Measurements from ENCODE around the gene SCYL2. TPM values are rescaled to one million over a fixed set of nuclear protein-coding genes. Genes with fewer than 3 reads are reported as not detected.
"Not testable (repeated sequence)": the region's sequence is repeated elsewhere in the genome, so short reads cannot be mapped to it uniquely, and the experiment has no call there.

Gene SCYL2
- total and polyA plus RNA-seq, 12 donors: 12.1 to 54.6 (median 41.7) TPM

DNA sequence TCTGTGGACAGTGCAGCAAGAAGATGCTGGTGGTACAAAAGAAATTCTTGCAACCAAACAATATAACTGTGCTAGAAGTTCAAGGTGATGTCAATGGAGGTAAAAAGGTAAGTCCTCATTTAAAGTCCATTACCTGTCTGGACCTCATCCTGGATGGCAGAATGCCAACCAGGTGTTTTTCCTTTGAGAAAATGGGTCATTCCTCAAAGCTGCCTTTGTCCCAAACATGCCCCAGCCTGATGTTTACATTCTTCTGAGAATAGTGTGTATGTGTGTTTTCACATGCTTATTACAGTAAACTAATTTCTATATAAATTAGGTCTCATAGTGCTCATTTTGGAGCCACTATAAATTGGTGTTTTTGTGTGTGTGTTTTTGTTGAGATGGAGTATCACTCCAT, 41.5 kb upstream of the SCYL2 start:
- Histone ChIP-seq H3K36me3 (replicated peaks in 1 of 2) (peaks cover 0 to 20% of the 10 kb centered on the region in 2 donors), H3K4me1 (replicated peaks in 1 of 2) (no peaks in the 10 kb centered on the region), H3K27me3 (no peaks in the 10 kb centered on the region), H3K9me3 (replicated peaks in 1 of 3) (no peaks in the 10 kb centered on the region), H3K27ac (no peak overlapping the region), H3K4me3 (no peak overlapping the region)
- TF ChIP-seq, protein P1, sequence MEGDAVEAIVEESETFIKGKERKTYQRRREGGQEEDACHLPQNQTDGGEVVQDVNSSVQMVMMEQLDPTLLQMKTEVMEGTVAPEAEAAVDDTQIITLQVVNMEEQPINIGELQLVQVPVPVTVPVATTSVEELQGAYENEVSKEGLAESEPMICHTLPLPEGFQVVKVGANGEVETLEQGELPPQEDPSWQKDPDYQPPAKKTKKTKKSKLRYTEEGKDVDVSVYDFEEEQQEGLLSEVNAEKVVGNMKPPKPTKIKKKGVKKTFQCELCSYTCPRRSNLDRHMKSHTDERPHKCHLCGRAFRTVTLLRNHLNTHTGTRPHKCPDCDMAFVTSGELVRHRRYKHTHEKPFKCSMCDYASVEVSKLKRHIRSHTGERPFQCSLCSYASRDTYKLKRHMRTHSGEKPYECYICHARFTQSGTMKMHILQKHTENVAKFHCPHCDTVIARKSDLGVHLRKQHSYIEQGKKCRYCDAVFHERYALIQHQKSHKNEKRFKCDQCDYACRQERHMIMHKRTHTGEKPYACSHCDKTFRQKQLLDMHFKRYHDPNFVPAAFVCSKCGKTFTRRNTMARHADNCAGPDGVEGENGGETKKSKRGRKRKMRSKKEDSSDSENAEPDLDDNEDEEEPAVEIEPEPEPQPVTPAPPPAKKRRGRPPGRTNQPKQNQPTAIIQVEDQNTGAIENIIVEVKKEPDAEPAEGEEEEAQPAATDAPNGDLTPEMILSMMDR (IDR thresholded peaks at IDR 0.05): no peak
- TF ChIP-seq POLR2A (IDR thresholded peaks at IDR 0.05): no peak
- intact Hi-C loops (cut with DNase I): no loop called here
- DNase-seq: no peak

DNA sequence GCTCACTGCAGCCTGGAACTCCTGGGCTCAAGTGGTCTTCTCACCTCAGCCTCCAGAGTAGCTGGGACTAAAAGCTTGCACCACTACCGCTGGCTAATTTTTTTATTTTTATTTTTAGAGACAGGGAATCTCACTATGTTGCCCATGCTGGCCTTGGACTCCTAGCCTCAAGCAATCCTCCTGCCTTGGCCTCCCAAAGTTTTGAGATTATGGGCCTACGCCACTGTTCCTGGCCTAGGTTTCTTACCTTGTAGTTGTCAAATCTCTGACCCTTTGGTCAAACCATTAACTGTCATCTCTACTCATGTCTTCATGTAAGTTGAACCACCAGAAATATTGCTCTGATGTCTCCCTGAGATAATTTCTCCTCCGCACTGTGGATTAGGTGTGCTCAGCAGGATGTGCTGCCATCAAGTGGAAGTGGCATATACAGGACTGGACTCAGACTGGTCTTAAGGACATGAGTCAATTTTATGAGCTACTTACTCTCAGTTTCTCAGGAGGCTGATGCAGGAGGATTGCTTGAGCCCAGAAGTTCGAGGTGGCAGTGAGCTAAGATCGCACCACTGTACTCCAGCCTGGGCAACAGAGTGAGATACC, 37.8 kb upstream of the SCYL2 start:
- TF ChIP-seq, protein P1 (IDR thresholded peaks at IDR 0.05): peak in 1 of 6 experiments; percentile 10
- TF ChIP-seq POLR2A (IDR thresholded peaks at IDR 0.05): no peak
- 94 to 98% (median 97%) methylated on average over 5 of the region's 5 CpGs for WGBS, 4 donors
- no peak for DNase-seq
- intact Hi-C loops (cut with DNase I): no loop called here
- Histone ChIP-seq H3K4me1 (replicated peaks in 1 of 2) (peaks cover 0 to 4% of the 10 kb centered on the region in 2 donors), H3K27ac (no peak overlapping the region), H3K27me3 (no peaks in the 10 kb centered on the region), H3K4me3 (no peak overlapping the region), H3K9me3 (replicated peaks in 1 of 3) (no peaks in the 10 kb centered on the region), H3K36me3 (replicated peaks in 1 of 2) (peaks cover 0 to 7% of the 10 kb centered on the region in 2 donors)

DNA sequence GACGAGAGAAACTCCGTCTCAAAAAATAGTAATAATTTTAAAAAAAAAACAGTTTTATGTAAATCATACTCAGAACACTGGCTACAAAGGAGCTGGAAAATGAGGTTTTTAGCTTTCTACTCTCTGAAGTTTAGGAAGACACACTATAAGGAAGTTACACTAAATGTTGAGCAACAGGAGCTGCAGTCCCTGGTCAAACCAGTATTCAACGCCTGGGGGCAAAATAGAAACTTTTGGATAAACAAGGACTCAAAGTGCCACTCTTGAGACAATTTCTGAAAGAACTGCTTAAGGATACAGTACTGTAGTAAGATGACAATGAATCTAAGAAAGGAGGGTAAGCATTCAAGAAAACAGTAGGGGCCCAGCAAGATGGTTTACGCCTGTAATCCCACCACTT, 37.1 kb upstream of the SCYL2 start:
- H3K27ac ChIP-seq: no peak overlapping the region
- TF ChIP-seq, protein P1 (IDR thresholded peaks at IDR 0.05): no peak
- TF ChIP-seq POLR2A (IDR thresholded peaks at IDR 0.05): no peak
- H3K36me3 ChIP-seq (replicated peaks in 1 of 2): peaks cover 0 to 7% of the 10 kb centered on the region in 2 donors
- intact Hi-C loops (cut with DNase I): loop anchor here in 1 of 2 donors (10.0 kb wide), 3 partner anchors 105 to 515 kb away; no protein-coding TSS in a partner anchor
- 84 to 92% (median 89%) methylated on average over 4 of the region's 4 CpGs for WGBS, 4 donors
- H3K9me3 ChIP-seq (replicated peaks in 1 of 3): no peaks in the 10 kb centered on the region
- peaks cover 0 to 5% of the 10 kb centered on the region in 2 donors for H3K4me1 ChIP-seq (replicated peaks in 1 of 2)
- no peak for DNase-seq
- no peak overlapping the region for H3K4me3 ChIP-seq
- H3K27me3 ChIP-seq: no peaks in the 10 kb centered on the region

DNA sequence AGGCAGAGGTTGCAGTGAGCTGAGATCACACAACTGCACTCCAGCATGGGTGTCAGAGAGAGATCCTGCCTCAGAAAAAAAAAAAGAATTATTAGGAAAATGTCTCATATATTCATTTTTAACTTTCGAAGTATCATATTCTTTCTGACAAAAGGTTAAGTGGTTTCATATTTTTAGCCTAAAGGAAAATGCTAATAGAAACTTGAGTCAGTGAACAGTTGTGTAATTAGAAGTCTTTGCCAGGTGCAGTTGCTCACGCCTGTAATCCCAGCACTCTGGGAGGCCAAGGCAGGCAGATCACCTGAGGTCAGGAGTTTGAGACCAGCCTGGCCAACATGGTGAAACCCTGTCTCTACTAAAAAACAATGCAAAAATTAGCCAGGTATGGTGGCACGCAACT, 35.1 kb upstream of the SCYL2 start:
- not testable (repeated sequence) for H3K4me1 ChIP-seq (replicated peaks in 1 of 2); H3K4me3 ChIP-seq; DNase-seq; H3K36me3 ChIP-seq (replicated peaks in 1 of 2); H3K27me3 ChIP-seq; H3K9me3 ChIP-seq (replicated peaks in 1 of 3); H3K27ac ChIP-seq
- WGBS, 4 donors: 62 to 81% (median 72%) methylated on average over 3 of the region's 3 CpGs
- intact Hi-C loops (cut with DNase I): loop anchor here in 1 of 2 donors (10.0 kb wide), 3 partner anchors 103 to 513 kb away; no protein-coding TSS in a partner anchor

DNA sequence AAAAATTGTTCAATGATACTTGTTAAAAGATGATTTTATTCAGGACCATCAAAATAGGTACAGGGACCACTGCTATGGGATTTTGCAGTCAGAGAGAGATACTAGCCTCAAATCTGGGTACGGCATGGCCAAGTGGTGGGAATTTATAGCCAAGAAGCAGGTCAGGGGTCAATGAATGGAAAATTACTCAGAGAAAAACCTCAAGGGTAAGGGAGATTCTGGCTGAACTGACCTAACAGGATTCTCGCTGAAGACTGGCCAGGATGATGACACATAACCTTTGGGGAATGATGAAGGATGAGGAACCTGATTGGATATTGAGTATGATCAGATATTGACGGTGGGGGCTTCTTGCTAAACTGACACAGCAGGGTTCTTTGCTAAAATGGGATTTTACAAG, 32.8 kb upstream of the SCYL2 start:
- Histone ChIP-seq H3K27me3 (no peaks in the 10 kb centered on the region), H3K27ac (peak overlapping the region in 3 of 5 donors; percentile 45 to 75 (median 65)), H3K4me1 (replicated peaks in 1 of 2) (peaks cover 0 to 5% of the 10 kb centered on the region in 2 donors), H3K9me3 (replicated peaks in 1 of 3) (no peaks in the 10 kb centered on the region), H3K36me3 (replicated peaks in 1 of 2) (no peaks in the 10 kb centered on the region), H3K4me3 (peak overlapping the region in 1 of 4 donors; percentile 21)
- DNase-seq: peak in 6 of 7 donors; percentile 19 to 72 (median 48)
- TF ChIP-seq, protein P1 (IDR thresholded peaks at IDR 0.05): no peak
- no peak for TF ChIP-seq POLR2A (IDR thresholded peaks at IDR 0.05)
- 14 to 26% (median 19%) methylated on average over 3 of the region's 3 CpGs for WGBS, 4 donors
- intact Hi-C loops (cut with DNase I): loop anchor here in 1 of 2 donors (10.0 kb wide), 3 partner anchors 101 to 511 kb away; no protein-coding TSS in a partner anchor

Data from adrenal gland (tissue), 12 donors.